K562 (cell line): ENCODE data around the gene DHX35. TPM values are rescaled to one million over a fixed set of nuclear protein-coding genes. Genes with fewer than 3 reads are reported as not detected.
A peak's percentile ranks its signal among the peaks of the same experiment; 100 is the strongest.

Experiments used
- BACH1 ChIP-seq: fragments of 200-800 bp; sonication (Bioruptor generic); IDR thresholded peaks from 2 replicates; pipeline ENCODE4 v1.6.1; 2016; ENCODE audit warnings: missing genetic modification characterization, missing compliant biosample characterization
- MGA ChIP-seq: fragments of 450-650 bp; IDR thresholded peaks from 2 replicates; pipeline ENCODE4 v1.6.1; 2016; ENCODE audit warnings: mild to moderate bottlenecking, moderate library complexity
- NR1H2 ChIP-seq: sonication (generic); formaldehyde crosslinking; IDR thresholded peaks from 2 replicates; pipeline ENCODE4 v1.4.0; 2020; ENCODE audit warnings: mild to moderate bottlenecking, missing genetic modification reagents
- REST ChIP-seq, 2 experiments: fragments of 450-650 bp; formaldehyde crosslinking in 1 of 2; IDR thresholded peaks; 2 replicates each; pipeline versions ENCODE4 v1.4.0 to v1.6.1; 2014 to 2020; ENCODE audit warnings: mild to moderate bottlenecking in 2 of 2, borderline replicate concordance in 1 of 2, low read depth in 1 of 2
- SUPT5H ChIP-seq: fragments of 450-650 bp; IDR thresholded peaks from 2 replicates; pipeline ENCODE4 v1.6.1; 2016
- TBP ChIP-seq: optimal IDR thresholded peaks from 2 replicates; pipeline ENCODE3; 2011; ENCODE audit warnings: low read depth, low read length, improper control_type of control experiment
- ZNF76 ChIP-seq: fragments of 250-450 bp; sonication (Bioruptor Pico); IDR thresholded peaks from 2 replicates; pipeline ENCODE4 v1.4.0; 2020; ENCODE audit warnings: mild to moderate bottlenecking, moderate library complexity, borderline replicate concordance
- polyA plus RNA-seq, 8 experiments: library from polyadenylated mRNA; depleted of rRNA in 4 of 8; stranded (reverse) in 5 of 8; unstranded in 3 of 8; fragments of >200 nt; fragmentation: Nextera tagmentation in 2 of 8; fragmentation: Illumina TruSeq in 1 of 8; extraction: Ambion mirVana in 2 of 8; extraction: Trizol in 1 of 8; gene quantifications; 2 replicates each; pipeline versions ENCODE4 v1.2.1 to v1.2.3, GENCODE V29; 2011 to 2014; ENCODE audit warnings: inconsistent platforms in 1 of 8, missing spikeins in 1 of 8
- total RNA-seq, 7 experiments: library from RNA; depleted of rRNA in 6 of 7; stranded (reverse); fragments of >200 nt in 6 of 7; fragmentation: Illumina TruSeq in 2 of 7; extraction: Trizol in 2 of 7; gene quantifications; 2 replicates each; pipeline versions ENCODE4 v1.2.1 to v1.2.3, GENCODE V29; 2011 to 2021; ENCODE audit warnings: low replicate concordance in 1 of 7

The DHX35 gene
- total and polyA plus RNA-seq, 9 of the 15 experiments (the other 6 are each of a cell fraction or from before 2014, with no cell fraction given), result 6.5 to 25.6 (median 16.9) TPM

GRCh38 chr20:38926142-38926933 is 35.8 kb upstream of the DHX35 start, which contains the start of gene FAM83D (continued):
- TF ChIP-seq MGA (peak; percentile 45; the same call in 1 of the 2 replicates), NR1H2 (CRISPR knock-in tag) (no peak), ZNF76 (CRISPR knock-in tag) (peak; percentile 76; the same call in 1 of the 2 replicates), BACH1 (tag) (no peak), REST (IDR thresholded peaks at IDR 0.05; ENCODE audit: borderline replicate concordance) (peak; percentile 89; the same call in 1 of the 2 replicates), REST (CRISPR knock-in tag; IDR thresholded peaks at IDR 0.05; ENCODE audit: low read depth) (0 out of 2 replicates have a peak, but pooled peaks have one; percentile 43), TBP (peak; percentile 99), SUPT5H (peak; percentile 96)
